ENCODE measurements around the gene DYSF.

GRCh38 chr2:71669628-71670429, 216.5 kb downstream of the DYSF start:
- no peak for TF ChIP-seq CTCF (IDR thresholded peaks at IDR 0.05; ENCODE audit: low read depth, low read length, poor library complexity, severe bottlenecking)
- no peak for TF ChIP-seq EZH2phosphoT487 (IDR thresholded peaks at IDR 0.05; ENCODE audit: borderline replicate concordance, low read length)
